Mucosa of rectum (tissue), 2 donors: ENCODE data around the gene SERPINA5.

Source experiments
- H3K27ac ChIP-seq, 2 donors: one replicate each; pipeline ENCODE4 v1.7.0; 2013; ENCODE audit warnings: inconsistent platforms in 2 of 2, low read depth in 2 of 2, low read length in 2 of 2
- H3K27me3 ChIP-seq, 2 donors: one replicate each; pipeline ENCODE4 v1.7.0; 2013; ENCODE audit warnings: low read length in 2 of 2; ENCODE audit not compliant: control insufficient read depth in 2 of 2, insufficient read depth in 2 of 2
- H3K36me3 ChIP-seq, 2 donors: one replicate each; pipeline ENCODE4 v1.7.0; 2013; ENCODE audit warnings: low read length in 2 of 2; ENCODE audit not compliant: control insufficient read depth in 2 of 2, insufficient read depth in 2 of 2
- H3K4me1 ChIP-seq, 2 donors: one replicate each; pipeline ENCODE4 v1.7.0; 2013; ENCODE audit warnings: low read length in 2 of 2, mild to moderate bottlenecking in 1 of 2; ENCODE audit not compliant: control insufficient read depth in 2 of 2, insufficient read depth in 2 of 2
- H3K4me3 ChIP-seq, 2 donors: one replicate each; pipeline ENCODE4 v1.7.0; 2013; ENCODE audit warnings: low read length in 2 of 2
- H3K9ac ChIP-seq, 2 donors: one replicate each; pipeline ENCODE4 v1.7.0; 2013; ENCODE audit warnings: low read length in 2 of 2, low read depth in 1 of 2, mild to moderate bottlenecking in 1 of 2
- H3K9me3 ChIP-seq, 2 donors: one replicate each; pipeline ENCODE4 v1.7.0; 2013; ENCODE audit warnings: low read length in 2 of 2; ENCODE audit not compliant: control insufficient read depth in 2 of 2
- donor health status: healthy.
- donor health status: Normal muscosa, but diverticular disease.

The SERPINA5 gene

GRCh38 chr14:94621358-94622134 lies 40.3 kb downstream of the SERPINA5 start:
- no peak overlapping the region for H3K4me3 ChIP-seq
- H3K9me3 ChIP-seq = peaks cover 0 to 4% of the 10 kb centered on the region in 2 donors
- H3K36me3 ChIP-seq = no peaks in the 10 kb centered on the region
- no peaks in the 10 kb centered on the region for H3K27me3 ChIP-seq
- H3K4me1 ChIP-seq = no peaks in the 10 kb centered on the region
- H3K9ac ChIP-seq = no peak overlapping the region
- no peak overlapping the region for H3K27ac ChIP-seq

GRCh38 chr14:94622653-94623421 lies 41.6 kb downstream of the SERPINA5 start:
- no peaks in the 10 kb centered on the region for H3K27me3 ChIP-seq
- H3K9ac ChIP-seq = no peak overlapping the region
- no peaks in the 10 kb centered on the region for H3K36me3 ChIP-seq
- no peaks in the 10 kb centered on the region for H3K4me1 ChIP-seq
- no peak overlapping the region for H3K4me3 ChIP-seq
- no peaks in the 10 kb centered on the region for H3K9me3 ChIP-seq
- no peak overlapping the region for H3K27ac ChIP-seq

GRCh38 chr14:94623422-94623809 lies 42.2 kb downstream of the SERPINA5 start:
- Histone ChIP-seq H3K36me3 (no peaks in the 10 kb centered on the region), H3K9ac (no peak overlapping the region), H3K27ac (no peak overlapping the region), H3K27me3 (no peaks in the 10 kb centered on the region), H3K4me1 (no peaks in the 10 kb centered on the region), H3K9me3 (no peaks in the 10 kb centered on the region), H3K4me3 (no peak overlapping the region)

GRCh38 chr14:94623856-94624499 lies 42.8 kb downstream of the SERPINA5 start:
- no peaks in the 10 kb centered on the region for H3K27me3 ChIP-seq

GRCh38 chr14:94624537-94625352 lies 43.5 kb downstream of the SERPINA5 start:
- Histone ChIP-seq H3K27ac (no peak overlapping the region), H3K9ac (no peak overlapping the region), H3K4me3 (no peak overlapping the region), H3K36me3 (no peaks in the 10 kb centered on the region), H3K4me1 (no peaks in the 10 kb centered on the region), H3K9me3 (no peaks in the 10 kb centered on the region), H3K27me3 (no peaks in the 10 kb centered on the region)

More at GRCh38 chr14:94623856-94624499, 42.8 kb downstream of the SERPINA5 start:
- Histone ChIP-seq H3K27ac (no peak overlapping the region), H3K4me1 (no peaks in the 10 kb centered on the region), H3K9ac (no peak overlapping the region), H3K9me3 (no peaks in the 10 kb centered on the region), H3K4me3 (no peak overlapping the region), H3K36me3 (no peaks in the 10 kb centered on the region)

- Histone ChIP-seq H3K4me3 (no peak overlapping the region), H3K27me3 (no peaks in the 10 kb centered on the region), H3K9me3 (no peaks in the 10 kb centered on the region), H3K36me3 (no peaks in the 10 kb centered on the region), H3K27ac (no peak overlapping the region), H3K9ac (no peak overlapping the region), H3K4me1 (no peaks in the 10 kb centered on the region)
These were observed 44.1 kb downstream of the SERPINA5 start for GRCh38 chr14:94625353-94625635.

GRCh38 chr14:94628578-94628977 lies 47.4 kb downstream of the SERPINA5 start:
- Histone ChIP-seq H3K9ac (no peak overlapping the region), H3K36me3 (no peaks in the 10 kb centered on the region), H3K4me1 (no peaks in the 10 kb centered on the region), H3K4me3 (no peak overlapping the region), H3K27ac (no peak overlapping the region), H3K27me3 (no peaks in the 10 kb centered on the region), H3K9me3 (no peaks in the 10 kb centered on the region)

GRCh38 chr14:94630396-94630795 lies 49.2 kb downstream of the SERPINA5 start:
- H3K27me3 ChIP-seq = no peaks in the 10 kb centered on the region
- H3K36me3 ChIP-seq = no peaks in the 10 kb centered on the region

GRCh38 chr14:94631050-94631449 lies 49.8 kb downstream of the SERPINA5 start:
- no peak overlapping the region for H3K4me3 ChIP-seq
- H3K9ac ChIP-seq = no peak overlapping the region
- H3K36me3 ChIP-seq = no peaks in the 10 kb centered on the region
- no peak overlapping the region for H3K27ac ChIP-seq
- no peaks in the 10 kb centered on the region for H3K9me3 ChIP-seq
- no peaks in the 10 kb centered on the region for H3K27me3 ChIP-seq
- H3K4me1 ChIP-seq = no peaks in the 10 kb centered on the region

More at GRCh38 chr14:94630396-94630795, 49.2 kb downstream of the SERPINA5 start:
- Histone ChIP-seq H3K4me1 (no peaks in the 10 kb centered on the region), H3K4me3 (no peak overlapping the region), H3K9me3 (no peaks in the 10 kb centered on the region), H3K27ac (no peak overlapping the region), H3K9ac (no peak overlapping the region)
